ENCODE results near the gene RTN4. TPM values are rescaled to one million over a fixed set of nuclear protein-coding genes. Genes with fewer than 3 reads are reported as not detected.

RTN4 gene
- total RNA-seq, 1 donor from 2014 or later = 819 TPM

DNA sequence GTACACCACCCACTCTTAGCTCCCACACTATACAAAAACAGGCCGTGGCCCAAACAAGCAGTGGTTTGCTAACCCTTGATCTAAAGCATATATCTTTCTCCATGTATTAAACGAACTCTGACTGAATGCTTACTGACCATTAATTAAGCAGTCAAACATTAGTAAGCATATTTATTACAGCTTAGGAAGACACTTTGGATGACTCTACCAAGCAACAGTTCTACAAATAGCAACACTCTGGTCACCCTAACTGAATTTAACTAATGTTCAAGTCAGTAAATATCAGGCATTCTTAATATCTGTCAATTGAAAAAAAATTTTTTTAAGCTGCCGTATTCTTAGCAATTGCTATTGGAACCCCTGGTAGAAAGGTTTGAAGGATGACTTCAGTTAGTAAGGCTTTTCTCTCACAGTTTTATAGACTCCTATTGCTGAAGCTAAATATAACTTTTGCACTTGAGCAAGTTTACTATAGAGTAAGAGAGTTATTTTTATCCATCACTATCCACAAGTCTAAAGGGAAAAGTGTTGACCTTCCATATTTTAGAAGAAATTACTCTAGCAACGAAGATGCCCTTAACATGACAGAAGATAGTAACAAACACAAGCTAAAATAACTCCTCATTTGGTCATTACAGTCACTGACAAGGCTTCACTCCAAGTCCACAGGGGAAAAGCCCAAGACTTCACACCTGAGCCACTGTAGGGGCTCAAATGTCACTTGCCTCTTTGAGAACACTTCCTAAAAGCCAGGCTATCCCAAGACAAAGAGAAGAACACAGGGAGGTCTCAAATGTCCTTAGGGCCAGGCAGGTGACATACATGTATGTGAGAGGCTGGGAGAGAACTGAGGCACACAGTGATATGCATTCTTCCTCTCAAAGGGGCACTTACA lies 74.4 kb downstream of the RTN4 start:
- Mint-ChIP-seq H3K36me3 (ENCODE audit: low read depth) (peaks cover 27% of the 10 kb centered on the region), H3K4me3 (ENCODE audit: unreplicated experiment) (no peak overlapping the region), H3K27me3 (ENCODE audit: low read depth) (no peaks in the 10 kb centered on the region), H3K27ac (ENCODE audit: unreplicated experiment) (peak overlapping the region; percentile 89), H3K4me1 (ENCODE audit: low read depth) (peaks cover 73% of the 10 kb centered on the region), H3K9me3 (ENCODE audit: low read depth) (no peaks in the 10 kb centered on the region)
- TF ChIP-seq, protein P1, sequence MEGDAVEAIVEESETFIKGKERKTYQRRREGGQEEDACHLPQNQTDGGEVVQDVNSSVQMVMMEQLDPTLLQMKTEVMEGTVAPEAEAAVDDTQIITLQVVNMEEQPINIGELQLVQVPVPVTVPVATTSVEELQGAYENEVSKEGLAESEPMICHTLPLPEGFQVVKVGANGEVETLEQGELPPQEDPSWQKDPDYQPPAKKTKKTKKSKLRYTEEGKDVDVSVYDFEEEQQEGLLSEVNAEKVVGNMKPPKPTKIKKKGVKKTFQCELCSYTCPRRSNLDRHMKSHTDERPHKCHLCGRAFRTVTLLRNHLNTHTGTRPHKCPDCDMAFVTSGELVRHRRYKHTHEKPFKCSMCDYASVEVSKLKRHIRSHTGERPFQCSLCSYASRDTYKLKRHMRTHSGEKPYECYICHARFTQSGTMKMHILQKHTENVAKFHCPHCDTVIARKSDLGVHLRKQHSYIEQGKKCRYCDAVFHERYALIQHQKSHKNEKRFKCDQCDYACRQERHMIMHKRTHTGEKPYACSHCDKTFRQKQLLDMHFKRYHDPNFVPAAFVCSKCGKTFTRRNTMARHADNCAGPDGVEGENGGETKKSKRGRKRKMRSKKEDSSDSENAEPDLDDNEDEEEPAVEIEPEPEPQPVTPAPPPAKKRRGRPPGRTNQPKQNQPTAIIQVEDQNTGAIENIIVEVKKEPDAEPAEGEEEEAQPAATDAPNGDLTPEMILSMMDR (IDR thresholded peaks at IDR 0.05) = no peak
- DNase-seq (ENCODE audit: low spot score) = no peak

DNA sequence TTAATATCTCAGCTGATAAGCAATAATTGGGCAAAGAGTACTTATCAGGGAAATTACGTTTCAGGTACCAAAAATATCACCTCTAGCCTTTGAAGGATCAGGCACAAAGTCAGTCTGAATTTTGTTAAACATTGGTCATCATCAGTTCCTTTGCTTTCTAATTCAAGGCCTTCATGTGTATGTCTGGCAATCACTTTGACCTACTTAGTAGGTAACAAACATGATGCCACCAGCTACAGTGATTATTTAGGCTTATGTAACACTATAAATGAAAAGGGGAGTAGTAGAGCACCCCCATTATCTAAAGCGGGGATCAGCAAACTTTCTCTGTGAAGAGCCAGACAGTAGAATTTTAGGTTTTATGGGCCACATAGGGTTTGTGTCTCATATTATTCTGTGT lies 75.1 kb downstream of the RTN4 start:
- Mint-ChIP-seq H3K9me3 (ENCODE audit: low read depth) (no peaks in the 10 kb centered on the region), H3K36me3 (ENCODE audit: low read depth) (peaks cover 22% of the 10 kb centered on the region), H3K27ac (ENCODE audit: unreplicated experiment) (peak overlapping the region; percentile 89), H3K4me1 (ENCODE audit: low read depth) (peaks cover 68% of the 10 kb centered on the region), H3K4me3 (ENCODE audit: unreplicated experiment) (no peak overlapping the region), H3K27me3 (ENCODE audit: low read depth) (no peaks in the 10 kb centered on the region)
- no peak for DNase-seq (ENCODE audit: low spot score)
- TF ChIP-seq, protein P1 (IDR thresholded peaks at IDR 0.05) = no peak

DNA sequence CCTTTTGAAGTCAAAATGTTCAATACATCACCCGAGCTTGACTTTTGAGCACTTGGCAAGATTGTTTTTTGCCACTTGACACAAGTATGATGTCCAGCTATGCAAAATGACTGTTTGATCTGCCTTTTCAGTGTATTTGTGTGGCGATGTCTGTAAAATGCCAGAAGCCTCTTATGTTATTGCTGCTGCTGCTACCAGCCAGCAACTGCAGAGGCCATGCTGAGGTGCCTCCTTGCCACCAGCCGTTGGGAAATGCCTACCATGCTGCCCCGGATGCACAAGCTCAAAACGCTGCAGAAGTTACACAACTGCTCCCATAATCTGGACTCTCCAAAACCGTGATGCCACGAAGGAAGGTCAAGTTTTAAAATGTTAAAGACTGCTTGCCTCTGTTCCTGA lies 80.3 kb downstream of the RTN4 start:
- TF ChIP-seq, protein P1 (IDR thresholded peaks at IDR 0.05) = no peak
- H3K36me3 Mint-ChIP-seq (ENCODE audit: low read depth) = peaks cover 32% of the 10 kb centered on the region
- H3K4me3 Mint-ChIP-seq (ENCODE audit: unreplicated experiment) = no peak overlapping the region
- no peaks in the 10 kb centered on the region for H3K27me3 Mint-ChIP-seq (ENCODE audit: low read depth)
- H3K9me3 Mint-ChIP-seq (ENCODE audit: low read depth) = no peaks in the 10 kb centered on the region
- H3K27ac Mint-ChIP-seq (ENCODE audit: unreplicated experiment) = no peak overlapping the region
- no peak for DNase-seq (ENCODE audit: low spot score)
- H3K4me1 Mint-ChIP-seq (ENCODE audit: low read depth) = peaks cover 70% of the 10 kb centered on the region

DNA sequence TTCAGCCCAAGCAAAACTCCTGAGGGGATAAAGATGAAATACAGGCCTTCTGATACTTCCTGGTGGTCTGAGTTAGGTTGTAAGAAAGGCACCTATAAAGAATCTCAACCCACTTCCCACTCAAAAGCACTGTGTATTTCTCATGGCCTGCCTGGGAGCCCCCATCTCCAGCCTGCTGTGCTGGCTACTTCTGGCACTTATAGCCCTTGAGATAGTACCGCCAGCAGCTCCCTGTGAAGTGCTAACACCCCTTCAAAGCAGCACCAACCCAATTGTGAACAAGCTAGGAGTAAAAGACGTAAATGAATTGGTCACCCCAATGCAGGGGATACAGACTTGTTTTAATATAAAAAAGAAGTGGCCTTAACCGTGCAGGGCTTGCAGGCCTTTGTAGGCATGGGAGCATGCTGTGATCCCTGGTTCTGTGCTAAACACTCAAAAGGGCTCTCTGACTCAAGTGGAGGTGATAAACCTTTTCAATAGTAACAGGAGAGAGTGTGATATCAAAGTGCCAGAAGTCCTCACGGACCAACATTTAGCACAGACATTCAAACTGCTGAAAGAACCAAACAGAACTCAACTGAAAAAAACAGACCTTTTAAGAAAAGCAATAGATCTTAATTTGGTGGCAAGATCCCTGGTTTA lies 80.8 kb downstream of the RTN4 start:
- Mint-ChIP-seq H3K4me1 (ENCODE audit: low read depth) (peaks cover 66% of the 10 kb centered on the region), H3K27ac (ENCODE audit: unreplicated experiment) (peak overlapping the region; percentile 69), H3K36me3 (ENCODE audit: low read depth) (peaks cover 30% of the 10 kb centered on the region), H3K27me3 (ENCODE audit: low read depth) (no peaks in the 10 kb centered on the region), H3K9me3 (ENCODE audit: low read depth) (no peaks in the 10 kb centered on the region), H3K4me3 (ENCODE audit: unreplicated experiment) (no peak overlapping the region)
- TF ChIP-seq, protein P1 (IDR thresholded peaks at IDR 0.05) = no peak
- DNase-seq (ENCODE audit: low spot score) = no peak

DNA sequence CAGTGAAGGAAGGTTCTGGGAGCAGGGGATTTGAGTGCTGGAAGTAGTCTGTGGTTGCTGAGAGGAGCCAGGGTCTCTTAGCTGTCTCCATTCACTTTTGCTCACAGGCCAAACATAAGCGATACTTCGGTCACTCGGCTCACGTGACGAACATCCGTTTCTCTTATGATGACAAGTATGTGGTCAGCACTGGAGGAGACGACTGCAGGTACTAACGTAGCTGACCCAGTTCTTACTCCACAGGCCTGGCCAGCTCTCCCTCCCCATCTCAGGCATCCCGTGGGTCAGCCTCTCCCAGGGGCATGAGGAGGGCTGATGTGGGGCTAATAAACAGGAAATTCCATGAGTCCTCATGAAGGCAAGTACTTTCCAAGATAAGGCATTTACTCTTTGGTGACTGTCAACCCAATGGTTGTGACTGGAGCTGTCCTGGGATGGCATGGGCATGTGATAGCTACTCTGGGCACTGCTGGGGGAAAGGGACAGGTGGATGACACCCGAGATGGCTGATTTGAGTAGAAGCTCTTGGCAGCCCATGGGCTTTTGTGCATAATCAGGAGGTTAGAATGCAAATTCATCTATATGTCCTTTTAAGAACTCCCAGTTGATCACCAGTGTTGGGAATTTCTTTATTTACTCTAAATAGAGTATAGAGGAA lies 81.6 kb downstream of the RTN4 start:
- H3K4me3 Mint-ChIP-seq (ENCODE audit: unreplicated experiment) = no peak overlapping the region
- H3K4me1 Mint-ChIP-seq (ENCODE audit: low read depth) = peaks cover 59% of the 10 kb centered on the region
- TF ChIP-seq, protein P1 (IDR thresholded peaks at IDR 0.05) = no peak
- DNase-seq (ENCODE audit: low spot score) = no peak
- H3K27ac Mint-ChIP-seq (ENCODE audit: unreplicated experiment) = peak overlapping the region; percentile 45
- peaks cover 30% of the 10 kb centered on the region for H3K36me3 Mint-ChIP-seq (ENCODE audit: low read depth)
- H3K27me3 Mint-ChIP-seq (ENCODE audit: low read depth) = no peaks in the 10 kb centered on the region
- H3K9me3 Mint-ChIP-seq (ENCODE audit: low read depth) = no peaks in the 10 kb centered on the region

All from chondrocyte (in vitro differentiated cells).